ENCODE data around the gene ANTXR2.

The ANTXR2 gene

GRCh38 chr4:80107374-80107773 is 34.3 kb upstream of the ANTXR2 start:
- H3K27ac ChIP-seq: no peak overlapping the region
- TF ChIP-seq ZFX (IDR thresholded peaks at IDR 0.05; ENCODE audit: borderline replicate concordance): no peak
- no peak for TF ChIP-seq CTCF (IDR thresholded peaks at IDR 0.05)

GRCh38 chr4:80104927-80105326 is 31.9 kb upstream of the ANTXR2 start:
- TF ChIP-seq CTCF (IDR thresholded peaks at IDR 0.05) (no peak), ZFX (IDR thresholded peaks at IDR 0.05; ENCODE audit: borderline replicate concordance) (no peak)
- H3K27ac ChIP-seq: no peak overlapping the region

GRCh38 chr4:80103629-80104028 is 30.6 kb upstream of the ANTXR2 start:
- H3K27ac ChIP-seq: no peak overlapping the region
- TF ChIP-seq CTCF (IDR thresholded peaks at IDR 0.05) (no peak), ZFX (IDR thresholded peaks at IDR 0.05; ENCODE audit: borderline replicate concordance) (no peak)

DNA sequence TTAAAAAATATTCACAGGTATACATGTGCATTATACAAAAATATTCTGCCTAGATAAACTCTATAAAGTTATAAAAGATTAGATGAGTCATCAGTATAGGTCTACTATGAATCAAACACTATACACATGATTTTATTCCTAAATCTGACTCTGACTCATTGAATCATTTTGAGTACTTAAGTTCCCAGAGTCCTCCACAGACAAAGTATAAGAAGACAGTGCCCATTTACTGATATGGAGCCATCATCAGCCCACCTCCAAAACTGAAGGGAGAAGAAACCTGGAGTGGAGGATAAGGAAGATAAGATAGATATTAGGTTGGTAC is 28.7 kb upstream of the ANTXR2 start:
- TF ChIP-seq CTCF (IDR thresholded peaks at IDR 0.05): no peak
- no peak for TF ChIP-seq ZFX (IDR thresholded peaks at IDR 0.05; ENCODE audit: borderline replicate concordance)
- H3K27ac ChIP-seq: no peak overlapping the region

DNA sequence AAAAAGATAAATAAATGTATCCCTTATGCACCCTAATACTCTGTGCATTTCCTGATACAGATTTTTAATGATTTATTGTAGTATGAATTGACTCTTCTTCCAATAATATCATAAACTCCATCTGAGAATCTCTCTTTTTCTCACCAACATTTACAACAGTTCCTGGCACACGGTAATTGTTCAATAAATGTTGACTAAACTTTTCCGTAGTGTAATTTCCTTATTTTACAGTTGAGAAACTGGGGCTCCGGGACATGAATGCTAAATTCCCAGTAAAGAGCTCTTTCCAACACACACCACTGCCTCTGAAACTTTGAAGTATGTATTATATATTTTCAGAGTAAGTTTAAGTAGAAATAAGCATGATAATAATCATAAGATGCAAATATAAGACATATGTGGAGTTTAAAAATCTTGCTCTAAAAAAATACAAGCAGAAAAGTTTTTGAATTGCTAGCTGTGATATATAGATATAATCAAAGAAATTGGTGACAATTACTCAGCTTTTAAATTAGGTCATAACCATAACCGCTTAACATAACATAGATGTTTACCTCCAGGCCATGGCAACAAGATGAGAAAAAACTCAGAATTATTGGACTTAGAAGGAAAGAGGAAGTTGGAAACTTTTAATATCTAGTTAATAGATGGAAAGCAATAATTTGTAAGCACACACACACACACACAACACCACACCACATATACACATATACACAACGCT is 28.2 kb upstream of the ANTXR2 start:
- no peak overlapping the region for H3K27ac ChIP-seq
- TF ChIP-seq ZFX (IDR thresholded peaks at IDR 0.05; ENCODE audit: borderline replicate concordance): no peak

DNA sequence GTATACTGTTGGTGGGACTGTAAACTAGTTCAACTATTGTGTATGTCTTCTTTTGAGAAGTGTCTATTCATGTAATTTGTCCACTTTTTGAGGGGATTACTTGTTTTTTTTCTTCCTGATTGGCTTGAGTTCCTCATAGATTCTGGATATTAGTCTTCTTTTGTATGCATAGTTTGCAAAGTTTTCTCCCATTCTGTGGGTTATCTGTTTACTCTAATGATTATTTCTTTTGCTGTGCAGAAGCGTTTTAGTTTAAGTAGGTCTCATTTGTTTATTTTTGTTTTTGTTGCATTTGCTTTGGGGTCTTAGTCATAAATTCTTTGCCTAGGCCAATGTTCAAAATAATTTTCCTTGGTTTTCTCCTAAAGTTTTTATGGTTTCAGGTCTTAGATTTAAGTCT is 26.6 kb upstream of the ANTXR2 start:
- TF ChIP-seq CTCF (IDR thresholded peaks at IDR 0.05): no peak
- TF ChIP-seq ZFX (IDR thresholded peaks at IDR 0.05; ENCODE audit: borderline replicate concordance): no peak
- H3K27ac ChIP-seq: no peak overlapping the region

GRCh38 chr4:80098635-80099034 is 25.6 kb upstream of the ANTXR2 start:
- H3K27ac ChIP-seq: no peak overlapping the region
- TF ChIP-seq CTCF (IDR thresholded peaks at IDR 0.05): no peak
- no peak for TF ChIP-seq ZFX (IDR thresholded peaks at IDR 0.05; ENCODE audit: borderline replicate concordance)

Data from 22Rv1 (cell line).